H1 (cell line): ENCODE measurements around the gene GARNL3. TPM values are rescaled to one million over a fixed set of nuclear protein-coding genes. Genes with fewer than 3 reads are reported as not detected.

Experiments
- CTCF ChIA-PET: fragments of 300-600 bp; sonication (Branson Sonifier 250); formaldehyde crosslinking; loops from one replicate; lab custom pipeline; 2021; ENCODE audit not compliant: partially characterized antibody; lab: Charles Lee
- POLR2A ChIA-PET: fragments of 300-600 bp; sonication (Branson Sonifier 250); formaldehyde crosslinking; loops from one replicate; lab custom pipeline; 2021; ENCODE audit warnings: inconsistent platforms; ENCODE audit not compliant: partially characterized antibody; lab: Charles Lee
- DNase-seq, 2 experiments: peaks; one replicate each; pipeline versions ENCODE4 v3.0.0 to v3.0.0-alpha.2; 2010 to 2022; ENCODE audit warnings: low spot score in 2 of 2, low read depth in 1 of 2, mixed read lengths in 1 of 2
- FAIRE-seq: peaks from 2 replicates; lab custom pipeline; 2011; peaks lifted over from hg19 to GRCh38; lab: Jason Lieb, UNC
- H2AFZ ChIP-seq: 2 replicates; pipeline ENCODE4 v1.8.1; 2012; ENCODE audit warnings: low read length, inconsistent platforms
- H2AK5ac ChIP-seq: 2 replicates; pipeline ENCODE4 v1.6.1; 2013; ENCODE audit warnings: low read depth, low read length
- H2BK120ac ChIP-seq: replicated peaks from 2 replicates; pipeline ENCODE3; 2013; ENCODE audit warnings: low read depth, low read length, inconsistent platforms
- H2BK12ac ChIP-seq: 2 replicates; pipeline ENCODE4 v1.6.1; 2013; ENCODE audit warnings: low read depth, low read length
- H2BK15ac ChIP-seq: 2 replicates; pipeline ENCODE4 v1.6.1; 2013; ENCODE audit warnings: low read length
- H2BK20ac ChIP-seq: 2 replicates; pipeline ENCODE4 v1.6.1; 2013; ENCODE audit warnings: low read length
- H2BK5ac ChIP-seq: 2 replicates; pipeline ENCODE4 v1.6.1; 2013; ENCODE audit warnings: low read depth, low read length
- H3K14ac ChIP-seq: 2 replicates; pipeline ENCODE4 v1.6.1; 2013; ENCODE audit warnings: inconsistent platforms; ENCODE audit not compliant: insufficient read length
- H3K18ac ChIP-seq: 2 replicates; pipeline ENCODE4 v1.6.1; 2013; ENCODE audit warnings: low read length; ENCODE audit errors: extremely low read depth
- H3K23ac ChIP-seq: 2 replicates; pipeline ENCODE4 v1.6.1; 2013; ENCODE audit warnings: inconsistent platforms; ENCODE audit not compliant: insufficient read length
- H3K23me2 ChIP-seq: 2 replicates; pipeline ENCODE4 v1.6.1; 2013; ENCODE audit warnings: low read depth, low read length
- H3K27ac ChIP-seq: 2 replicates; pipeline ENCODE4 v1.6.1; 2011; ENCODE audit warnings: low read depth, low read length, inconsistent platforms
- H3K27me3 ChIP-seq, 4 experiments: replicated peaks in 1 of 4; 1 replicate in 1 of 4; 2 replicates in 3 of 4; pipeline versions ENCODE4 v1.6.1 to v1.8.1; 2011 to 2013; ENCODE audit warnings: low read length in 3 of 4, mild to moderate bottlenecking in 3 of 4, inconsistent platforms in 2 of 4, mixed read lengths in 2 of 4, moderate library complexity in 1 of 4; ENCODE audit not compliant: control insufficient read depth in 3 of 4, insufficient read depth in 3 of 4; ENCODE audit errors: extremely low read depth in 1 of 4
- H3K36me3 ChIP-seq, 4 experiments: 2 replicates each; pipeline versions ENCODE4 v1.6.1 to v1.8.1; 2011 to 2013; ENCODE audit warnings: mild to moderate bottlenecking in 4 of 4, low read length in 3 of 4, moderate library complexity in 2 of 4, control low read depth in 1 of 4, inconsistent platforms in 1 of 4; ENCODE audit not compliant: insufficient read depth in 4 of 4, control insufficient read depth in 2 of 4
- H3K4ac ChIP-seq: replicated peaks from 2 replicates; pipeline ENCODE3; 2013; ENCODE audit warnings: low read length, low read depth, mixed read lengths, inconsistent platforms; ENCODE audit not compliant: insufficient read length
- H3K4me1 ChIP-seq, 4 experiments: replicated peaks in 1 of 4; 1 replicate in 1 of 4; 2 replicates in 3 of 4; pipeline versions ENCODE4 v1.6.1 to v1.8.1; 2011 to 2013; ENCODE audit warnings: low read length in 3 of 4, inconsistent platforms in 2 of 4, mixed read lengths in 1 of 4; ENCODE audit not compliant: insufficient read depth in 4 of 4, control insufficient read depth in 3 of 4
- H3K4me2 ChIP-seq, 2 experiments: 2 replicates each; pipeline versions ENCODE4 v1.6.1 to v1.8.1; 2011 to 2013; ENCODE audit warnings: low read depth in 2 of 2, low read length in 2 of 2, control low read depth in 1 of 2, inconsistent platforms in 1 of 2, mild to moderate bottlenecking in 1 of 2; ENCODE audit not compliant: insufficient read depth in 1 of 2
- H3K4me3 ChIP-seq, 4 experiments: fragments of 200-600, 300-600 bp in 1 of 4; sonication (generic), shearing (Covaris generic), sonication (Bioruptor Twin) in 1 of 4; 2 replicates each; pipeline versions ENCODE4 v1.5.1 to v1.8.1; 2011 to 2016; ENCODE audit warnings: low read length in 4 of 4, low read depth in 3 of 4, control low read depth in 2 of 4, inconsistent platforms in 2 of 4, mild to moderate bottlenecking in 2 of 4, mixed read lengths in 1 of 4, moderate library complexity in 1 of 4; ENCODE audit not compliant: insufficient read depth in 2 of 4; ENCODE audit errors: extremely low read depth in 1 of 4
- H3K56ac ChIP-seq: replicated peaks from 2 replicates; pipeline ENCODE3; 2013; ENCODE audit warnings: low read depth, mild to moderate bottlenecking, mixed read lengths, low read length, inconsistent platforms; ENCODE audit not compliant: insufficient read length
- H3K79me1 ChIP-seq: 2 replicates; pipeline ENCODE4 v1.6.1; 2013; ENCODE audit warnings: low read depth, low read length, control low read depth
- H3K79me2 ChIP-seq, 2 experiments: 2 replicates each; pipeline versions ENCODE4 v1.6.1 to v1.8.1; 2012 to 2013; ENCODE audit warnings: low read length in 2 of 2, mild to moderate bottlenecking in 2 of 2, inconsistent platforms in 1 of 2; ENCODE audit not compliant: insufficient read depth in 2 of 2, control insufficient read depth in 1 of 2
- H3K9ac ChIP-seq, 4 experiments: replicated peaks in 1 of 4; 1 replicate in 1 of 4; 2 replicates in 3 of 4; pipeline versions ENCODE4 v1.6.1 to v1.8.1; 2011 to 2013; ENCODE audit warnings: low read depth in 3 of 4, low read length in 3 of 4, control low read depth in 2 of 4, mild to moderate bottlenecking in 2 of 4, moderate library complexity in 2 of 4, inconsistent platforms in 1 of 4; ENCODE audit errors: extremely low read depth in 1 of 4
- H3K9me3 ChIP-seq, 2 experiments: 2 replicates each; pipeline versions ENCODE4 v1.6.1 to v1.8.1; 2012 to 2013; ENCODE audit warnings: mild to moderate bottlenecking in 2 of 2, moderate library complexity in 2 of 2, control low read depth in 1 of 2, inconsistent platforms in 1 of 2, low read depth in 1 of 2, low read length in 1 of 2, mixed read lengths in 1 of 2; ENCODE audit not compliant: insufficient read depth in 2 of 2
- H4K20me1 ChIP-seq, 2 experiments: replicated peaks in 1 of 2; 2 replicates each; pipeline versions ENCODE3 to v1.8.1; 2011 to 2013; ENCODE audit warnings: inconsistent platforms in 2 of 2, low read length in 2 of 2, mild to moderate bottlenecking in 1 of 2; ENCODE audit not compliant: insufficient read depth in 2 of 2, control insufficient read depth in 1 of 2
- H4K5ac ChIP-seq: 2 replicates; pipeline ENCODE4 v1.6.1; 2013; ENCODE audit warnings: low read length, low read depth, mixed read lengths, inconsistent platforms; ENCODE audit not compliant: insufficient read length
- H4K8ac ChIP-seq: 2 replicates; pipeline ENCODE4 v1.8.0; 2013; ENCODE audit warnings: mild to moderate bottlenecking, moderate library complexity, low read length, inconsistent platforms; ENCODE audit not compliant: insufficient read depth; ENCODE audit errors: extremely low read depth
- H4K91ac ChIP-seq: replicated peaks from 2 replicates; pipeline ENCODE3; 2013; ENCODE audit warnings: low read length, mixed read lengths, inconsistent platforms; ENCODE audit not compliant: insufficient read length
- BACH1 ChIP-seq: IDR thresholded peaks from 2 replicates; pipeline ENCODE4 v1.6.1; 2012; ENCODE audit warnings: low read length, improper control_type of control experiment
- JUN ChIP-seq: IDR thresholded peaks from 2 replicates; pipeline ENCODE4 v1.6.1; 2011; ENCODE audit warnings: low read depth, mild to moderate bottlenecking, improper control_type of control experiment, low read length
- WGBS, 2 experiments: shearing (Covaris generic) in 1 of 2; methylation state at CpG; one replicate each; pipeline versions ENCODE4 v1.1.6 to v1.1.7; 2013 to 2015; ENCODE audit warnings: low lambda C conversion rate in 2 of 2, mixed read lengths in 2 of 2, inconsistent platforms in 1 of 2, low coverage in 1 of 2, missing lambda C conversion rate in 1 of 2; ENCODE audit not compliant: insufficient replicate concordance in 2 of 2, insufficient coverage in 1 of 2, insufficient read length in 1 of 2; ENCODE audit errors: extremely low coverage in 1 of 2, missing lambda C conversion rate in 1 of 2; 5-methylcytosine and 5-hydroxymethylcytosine counted together
- polyA plus RNA-seq, 7 experiments: library from polyadenylated mRNA; depleted of rRNA in 3 of 7; stranded (reverse) in 5 of 7; unstranded in 2 of 7; fragments of >200 nt in 5 of 7; fragments of 200-250 nt in 2 of 7; gene quantifications; 1 replicate in 5 of 7; 2 replicates in 1 of 7; 4 replicates in 1 of 7; pipeline versions ENCODE4 v1.2.1 to v1.2.3, GENCODE V29; 2011 to 2013; ENCODE audit warnings: missing spikeins in 2 of 7, mixed read lengths in 2 of 7
- total RNA-seq: library from RNA; stranded (reverse); fragmentation: NEBNext Ultra II Directional; extraction: Animal tissue kit (Norgen Biotek cat#: 25700); gene quantifications from 2 replicates; pipeline ENCODE4 v1.2.1, GENCODE V29; 2021

GARNL3 gene
- total and polyA plus RNA-seq, 2 of the 8 experiments (the other 6 are each of a cell fraction or from before 2014, with no cell fraction given), result 6.5 to 18.3 TPM

DNA sequence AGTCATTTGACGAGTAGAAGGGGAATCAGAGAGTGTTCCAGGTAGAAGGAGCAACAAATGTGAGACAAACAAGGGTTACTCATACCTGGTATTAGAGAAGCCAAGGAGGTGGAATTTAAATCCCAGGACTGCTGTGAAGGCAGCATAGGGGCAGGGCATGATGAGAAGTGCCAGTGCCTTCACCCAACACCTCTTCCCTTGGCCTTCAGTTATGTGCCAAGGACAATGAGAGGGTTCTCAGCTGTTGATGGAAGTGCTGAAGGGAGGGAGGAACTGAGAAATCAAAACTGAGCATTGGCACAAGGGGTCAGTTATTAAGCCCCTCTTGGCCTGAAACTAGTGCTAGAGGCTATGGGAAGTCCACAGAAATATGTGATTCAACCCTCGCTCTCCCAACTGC, 50.3 kb downstream of the GARNL3 start:
- no peak overlapping the region for H3K23ac ChIP-seq
- H2AFZ ChIP-seq, result no peak overlapping the region
- WGBS, 2 experiments, result 91% methylated on average over 2 of the region's 2 CpGs; no CpG with 5 or more reads in 1 of the 2 experiments
- H3K9ac ChIP-seq, result no peak overlapping the region
- ChIA-PET CTCF (interaction anchor here (0.9 to 2.5 kb wide), 3 partner anchors 10 to 46 kb away, joined by 3 to 5 read pairs (median 3); no protein-coding TSS in a partner anchor), POLR2A (interaction anchor here (0.6 kb wide), 1 partner anchor 35 kb away, joined by 3 read pairs; no protein-coding TSS in a partner anchor)
- H3K27me3 ChIP-seq, result no peaks in the 10 kb centered on the region
- H2AK5ac ChIP-seq, result no peak overlapping the region
- H3K79me1 ChIP-seq, result no peaks in the 10 kb centered on the region
- FAIRE-seq, result no peak
- no peak overlapping the region for H4K5ac ChIP-seq
- no peak overlapping the region for H3K4me2 ChIP-seq
- no peak overlapping the region for H2BK5ac ChIP-seq
- no peak for TF ChIP-seq JUN
- TF ChIP-seq BACH1, result no peak
- no peak overlapping the region for H2BK120ac ChIP-seq
- no peak overlapping the region for H3K14ac ChIP-seq
- no peaks in the 10 kb centered on the region for H3K23me2 ChIP-seq
- peaks cover 0 to 5% (median 3%) of the 10 kb centered on the region in 4 experiments; a peak in 5 of 8 replicates for H3K36me3 ChIP-seq
- H3K4me1 ChIP-seq, result no peaks in the 10 kb centered on the region
- no peak overlapping the region for H3K56ac ChIP-seq
- H4K91ac ChIP-seq, result no peak overlapping the region
- H3K27ac ChIP-seq, result no peak overlapping the region
- DNase-seq, result no peak
- no peaks in the 10 kb centered on the region for H3K79me2 ChIP-seq
- no peak overlapping the region for H3K4me3 ChIP-seq
- no peak overlapping the region for H2BK20ac ChIP-seq
- no peak overlapping the region for H3K4ac ChIP-seq
- no peaks in the 10 kb centered on the region for H4K20me1 ChIP-seq
- no peak overlapping the region for H2BK12ac ChIP-seq
- H4K8ac ChIP-seq, result no peak overlapping the region
- no peak overlapping the region for H2BK15ac ChIP-seq
- no peaks in the 10 kb centered on the region for H3K9me3 ChIP-seq
- H3K18ac ChIP-seq, result no peak overlapping the region
